Left renal pelvis (tissue), 4 donors: ENCODE data around the gene ALOX15B. TPM values are rescaled to one million over a fixed set of nuclear protein-coding genes. Genes with fewer than 3 reads are reported as not detected.
"Not testable (repeated sequence)": the region's sequence is repeated elsewhere in the genome, so short reads cannot be mapped to it uniquely, and the experiment has no call there.

Experiments used
- DNase-seq, 4 donors: peaks; one replicate each; pipeline ENCODE4 v3.0.0-alpha.2; 2013; ENCODE audit warnings: low read depth in 4 of 4, low spot score in 3 of 4
- polyA plus RNA-seq, 4 donors: library from polyadenylated mRNA; unstranded; fragments of 120-200 nt; gene quantifications; one replicate each; pipeline ENCODE4 v1.2.1, GENCODE V29; 2013; ENCODE audit not compliant: insufficient read length in 4 of 4

The ALOX15B gene
- polyA plus RNA-seq, 4 donors, result 0.72 to 1.8 (median 0.95) TPM; not detected in 1

DNA sequence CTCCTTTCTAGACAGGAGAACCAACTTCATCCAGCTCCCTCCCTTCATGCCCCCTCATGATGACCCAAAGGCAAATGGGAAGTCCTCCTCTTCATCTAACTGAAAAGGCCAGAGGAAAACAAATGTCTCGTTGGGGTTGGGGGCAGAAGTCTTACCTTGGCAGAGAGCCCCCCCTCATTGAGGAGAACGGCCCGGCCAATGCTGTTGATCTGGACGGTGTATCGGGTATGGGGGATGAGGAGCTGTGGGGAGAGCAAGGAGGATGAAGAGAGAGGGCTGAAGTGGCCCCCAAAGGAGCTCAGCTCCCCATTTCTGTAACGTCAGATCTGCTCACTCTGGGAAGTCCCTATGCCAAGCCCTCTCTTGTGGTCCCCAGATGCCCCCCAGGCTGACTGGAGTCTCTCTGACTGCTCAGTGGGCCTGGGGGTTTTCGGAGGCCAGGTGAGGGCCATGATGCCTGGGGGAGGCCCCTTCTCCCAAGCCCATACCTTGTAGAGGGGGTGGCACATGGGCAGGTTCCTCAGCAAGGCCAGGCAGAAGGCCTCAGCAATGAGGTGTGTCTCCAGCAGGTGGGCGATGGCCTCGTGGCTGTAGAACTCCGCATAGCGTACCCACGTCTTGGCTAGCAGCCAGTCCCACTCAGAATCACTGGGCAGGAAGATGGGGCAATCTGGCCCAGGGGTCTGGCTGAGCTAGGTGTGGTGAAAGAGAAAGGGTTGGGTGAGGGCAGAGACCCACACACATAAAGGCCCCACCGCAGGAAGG is 37.8 kb downstream of the ALOX15B start:
- no peak for DNase-seq

DNA sequence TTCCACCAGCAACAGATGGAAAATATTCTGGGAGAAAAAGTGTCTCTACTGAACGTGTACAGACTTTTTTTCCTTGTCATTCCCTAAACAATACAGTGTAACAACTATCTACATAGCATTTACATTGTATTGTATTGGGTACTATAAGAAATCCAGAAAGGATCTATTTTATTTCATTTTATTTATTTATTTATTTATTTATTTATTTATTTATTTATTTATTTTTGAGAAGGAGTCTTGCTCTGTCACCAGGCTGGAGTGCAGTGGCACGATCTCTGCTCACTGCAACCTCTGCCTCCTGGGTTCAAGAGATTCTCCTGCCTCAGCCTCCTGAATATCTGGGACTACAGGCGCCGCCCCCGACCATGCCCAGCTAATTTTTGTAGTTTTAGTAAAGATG is 39.1 kb downstream of the ALOX15B start:
- not testable (repeated sequence) for DNase-seq

DNA sequence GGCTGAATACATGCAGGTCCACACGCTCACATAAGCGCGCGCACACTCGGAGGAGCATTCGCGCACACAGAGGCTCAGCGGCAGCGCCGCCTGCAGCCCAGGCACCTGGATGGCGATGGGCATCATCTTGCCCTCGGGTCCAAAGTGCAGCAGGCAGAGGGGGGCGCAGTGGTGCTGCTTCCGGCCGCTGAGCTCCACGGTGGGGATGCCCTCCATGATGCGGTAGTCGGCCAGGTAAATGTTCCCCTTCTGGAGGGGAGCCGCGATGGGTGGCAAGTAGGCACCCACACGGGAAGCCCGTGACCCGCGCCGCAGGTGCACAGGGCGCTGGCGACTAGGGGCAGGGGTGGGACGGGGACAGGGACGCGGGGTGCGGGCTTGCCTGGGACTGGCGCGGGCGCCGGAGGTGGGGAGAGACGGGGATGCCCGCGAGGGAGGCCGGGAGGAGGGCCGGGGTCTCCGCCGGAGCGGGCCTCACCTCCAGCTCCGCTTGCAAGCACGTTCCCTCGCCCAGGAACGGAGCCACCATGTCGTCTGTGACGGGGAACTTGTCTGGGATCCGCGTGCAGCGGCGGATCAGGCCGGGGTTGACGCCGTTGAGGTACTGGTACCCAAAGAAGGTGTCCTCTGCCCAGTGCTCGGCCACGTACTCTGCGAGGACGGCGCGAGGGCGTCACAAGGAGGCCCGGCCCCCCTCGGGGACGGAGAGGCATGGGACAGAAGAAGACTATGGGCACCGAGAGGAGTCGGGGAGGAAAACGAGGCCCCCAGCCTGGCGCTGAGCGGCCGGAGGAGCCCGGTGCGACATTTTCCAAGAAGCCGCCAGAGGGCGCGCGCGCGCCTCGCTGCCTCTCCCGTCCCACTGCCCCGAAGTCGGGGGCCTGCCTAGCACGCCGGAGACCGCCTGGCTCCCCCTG is 40.7 kb downstream of the ALOX15B start:
- peak in 1 of 4 donors; percentile 51 for DNase-seq

DNA sequence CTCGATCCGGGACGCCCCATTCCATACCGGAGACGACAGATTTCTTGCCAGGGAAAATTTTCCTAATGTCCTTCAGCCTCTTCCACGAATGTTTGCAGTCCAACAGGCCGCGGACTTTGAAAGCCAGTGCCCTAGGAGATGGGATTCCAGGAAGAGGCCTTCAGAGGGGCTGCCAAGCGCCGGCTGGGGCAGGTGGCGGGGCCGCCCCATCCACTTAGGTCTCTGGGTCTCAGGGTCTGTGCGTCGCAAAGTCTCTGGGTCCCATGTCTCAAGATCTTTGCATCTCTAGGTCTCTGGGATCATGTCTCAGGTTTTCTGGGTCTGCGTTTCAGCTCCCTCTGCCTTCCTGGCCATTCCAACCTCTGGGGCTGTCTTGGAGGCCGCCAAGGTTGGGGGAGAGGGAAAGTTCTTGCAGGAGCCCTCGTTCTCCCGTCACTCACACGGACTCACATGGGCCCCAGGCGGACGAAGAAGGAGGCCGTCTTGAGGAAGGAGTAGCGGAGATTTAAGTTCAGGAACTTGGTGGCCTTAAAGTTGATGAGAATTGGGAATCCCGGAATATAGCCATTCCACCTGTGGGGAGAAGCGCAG is 41.4 kb downstream of the ALOX15B start:
- no peak for DNase-seq

GRCh38 chr17:8080799-8081219 is 42.0 kb downstream of the ALOX15B start:
- no peak for DNase-seq

GRCh38 chr17:8081876-8082275 is 43.0 kb downstream of the ALOX15B start:
- no peak for DNase-seq

DNA sequence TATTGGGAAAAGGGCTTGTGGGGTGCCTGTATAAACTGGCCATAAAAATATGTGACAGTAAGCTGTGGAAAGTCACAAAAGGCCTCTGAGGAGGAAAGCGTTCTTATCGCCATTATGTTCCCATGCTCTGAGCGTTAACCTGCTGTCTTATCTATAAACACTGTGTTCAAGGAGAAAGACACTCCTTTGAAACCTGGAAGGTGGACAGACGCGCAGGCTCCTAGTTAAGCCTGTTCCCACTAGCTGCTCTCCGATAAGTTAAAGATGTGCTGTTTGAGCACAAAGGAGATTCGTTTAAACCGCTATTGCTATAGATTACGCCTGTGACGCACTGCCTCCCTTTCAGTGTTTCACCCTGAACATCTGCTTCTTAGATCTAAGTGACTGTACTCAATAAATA is 43.4 kb downstream of the ALOX15B start:
- DNase-seq, result no peak

DNA sequence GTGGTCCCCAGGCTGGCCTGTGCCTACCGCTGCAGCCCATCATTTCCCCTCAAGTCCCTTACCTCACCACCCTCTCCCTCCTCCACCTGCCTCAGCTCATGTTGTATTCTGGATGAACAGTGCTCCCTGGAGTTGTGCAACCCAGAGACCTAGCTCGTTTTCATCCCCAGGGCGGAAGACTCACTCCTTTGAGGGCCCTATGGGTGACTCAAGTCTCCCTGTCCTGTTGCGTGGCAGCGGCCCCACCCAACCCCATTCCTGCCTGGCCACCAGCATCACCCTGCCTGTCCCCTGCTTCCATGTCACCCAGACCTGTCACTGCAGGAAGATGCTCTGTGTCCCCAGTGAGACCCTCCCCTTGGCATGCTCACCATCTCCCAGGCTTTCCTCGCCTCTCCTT is 45.4 kb downstream of the ALOX15B start:
- no peak for DNase-seq

- no peak for DNase-seq
Measured at GRCh38 chr17:8087075-8087951, 48.5 kb downstream of the ALOX15B start, which contains the start of gene ALOX12B. TSS of gene ALOX12B (minus strand) at chr17:8087716. CDS start at chr17:8087442, 274 bp downstream.

DNA sequence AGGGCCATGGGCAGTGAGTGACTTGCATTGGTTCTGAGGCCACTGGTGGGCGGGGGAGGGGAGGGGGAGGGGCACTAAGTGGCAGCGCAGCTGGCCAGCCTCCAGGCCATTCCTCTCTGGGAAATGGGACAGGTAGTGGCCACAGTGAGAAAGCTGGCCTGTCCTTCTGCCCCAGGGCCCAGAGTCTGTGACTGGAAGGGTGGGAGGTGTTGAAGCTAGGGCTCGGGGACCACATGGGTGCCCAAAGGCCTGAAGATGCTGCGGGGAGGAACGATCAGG is 49.0 kb downstream of the ALOX15B start:
- DNase-seq, result no peak

DNA sequence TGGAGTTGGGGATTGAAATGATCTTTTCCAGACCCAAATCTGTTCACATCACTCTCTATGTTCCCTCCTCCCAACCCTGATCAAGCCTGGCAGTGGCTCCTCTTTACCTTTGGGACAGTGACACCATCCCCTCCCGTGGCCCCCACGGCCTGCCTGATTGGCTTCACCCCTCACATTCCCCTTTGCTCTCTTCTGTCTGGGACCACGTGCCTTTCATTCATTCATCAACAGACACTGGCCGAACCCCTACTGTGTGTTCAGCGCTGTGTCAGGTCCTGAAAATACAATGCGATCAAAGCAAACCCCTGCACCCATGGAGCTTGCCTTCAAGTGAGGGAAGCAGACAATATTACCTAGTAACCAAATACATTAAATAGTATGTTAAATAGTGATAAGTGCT is 50.9 kb downstream of the ALOX15B start:
- no peak for DNase-seq

DNA sequence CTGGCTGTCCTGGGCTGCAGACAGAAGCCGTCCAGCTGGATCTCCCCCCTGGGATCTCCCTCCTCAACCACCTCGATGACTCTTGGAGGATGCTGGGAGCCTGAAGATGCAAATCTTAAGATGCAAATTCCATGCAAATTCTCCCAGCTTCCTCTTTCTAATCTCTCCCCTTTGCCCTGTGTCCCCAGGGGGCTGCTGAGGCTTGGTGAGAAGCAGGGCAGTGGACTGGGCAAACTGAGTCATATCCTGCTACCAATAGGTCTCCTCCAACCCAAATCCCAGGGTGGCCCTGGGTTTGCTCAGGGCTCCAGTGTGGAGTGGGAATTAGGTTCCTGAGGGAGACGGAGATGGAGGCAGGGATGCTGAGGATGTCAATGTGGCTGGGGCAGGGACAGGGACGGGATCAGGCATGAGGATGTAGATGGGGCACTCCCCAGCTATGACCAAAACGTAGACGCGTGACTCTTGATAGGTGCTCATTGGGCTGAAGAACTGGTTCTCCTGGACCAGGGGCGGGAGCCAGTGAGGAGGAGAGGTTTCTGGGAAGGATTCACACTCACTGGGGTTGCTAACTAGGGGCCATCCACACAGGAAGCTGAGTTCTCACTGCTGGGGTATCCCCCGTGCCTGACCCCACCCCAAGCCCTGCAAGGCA is 52.3 kb downstream of the ALOX15B start:
- DNase-seq, result no peak

GRCh38 chr17:8095361-8095760 is 56.5 kb downstream of the ALOX15B start:
- no peak for DNase-seq

GRCh38 chr17:8096541-8096940 is 57.7 kb downstream of the ALOX15B start:
- no peak for DNase-seq

Other genes starting within 250 kb of the ALOX15B start
- 10 to 100 TPM; 18.4 to 30.7 (median 23.3) TPM for gene KDM6B, start 204.8 kb upstream of the ALOX15B start, polyA plus RNA-seq
- gene TMEM88, start 184.0 kb upstream of the ALOX15B start, polyA plus RNA-seq, result 10 to 100 TPM; 13.4 to 26.9 (median 24.7) TPM
- gene NAA38, start 181.5 kb upstream of the ALOX15B start, polyA plus RNA-seq, result 100 to 1,000 TPM in 1 of 4 donors, 10 to 100 TPM in 3; 60.5 to 133 (median 65.9) TPM
- 10 to 100 TPM; 10.6 to 28.9 (median 24.4) TPM for gene CYB5D1, start 181.1 kb upstream of the ALOX15B start, polyA plus RNA-seq
- gene CHD3, start 150.3 kb upstream of the ALOX15B start, polyA plus RNA-seq, result 100 to 1,000 TPM; 146 to 213 (median 186) TPM
- gene RNF227, start 122.8 kb upstream of the ALOX15B start, polyA plus RNA-seq, result 1 to 10 TPM; 3.9 to 6.4 (median 4.9) TPM
- 10 to 100 TPM in 3 of 4 donors, 1 to 10 TPM in 1; 9.6 to 28.0 (median 15.3) TPM for gene KCNAB3, start 109.2 kb upstream of the ALOX15B start, polyA plus RNA-seq
- 100 to 1,000 TPM in 3 of 4 donors, 10 to 100 TPM in 1; 90.8 to 137 (median 132) TPM for gene TRAPPC1, start 107.1 kb upstream of the ALOX15B start, polyA plus RNA-seq
- gene CNTROB, start 106.9 kb upstream of the ALOX15B start, polyA plus RNA-seq, result 10 to 100 TPM; 44.2 to 67.3 (median 54.4) TPM
- gene GUCY2D, start 36.4 kb upstream of the ALOX15B start, polyA plus RNA-seq, result under 1 TPM in 3 of 4 donors, not detected in 1; 0.10 to 0.34 (median 0.18) TPM
- gene ALOX12B, start 48.7 kb downstream of the ALOX15B start, polyA plus RNA-seq, result 1 to 10 TPM in 1 of 4 donors, under 1 TPM in 2, not detected in 1; 0.54 to 1.1 (median 0.72) TPM
- under 1 TPM in 1 of 4 donors, not detected in 3; 0.24 TPM for gene ALOXE3, start 79.5 kb downstream of the ALOX15B start, polyA plus RNA-seq
- gene HES7, start 85.0 kb downstream of the ALOX15B start, polyA plus RNA-seq, result under 1 TPM in 1 of 4 donors, not detected in 3; 0.10 TPM
- gene PER1, start 113.3 kb downstream of the ALOX15B start, polyA plus RNA-seq, result 10 to 100 TPM; 19.6 to 94.0 (median 29.7) TPM
- gene VAMP2, start 123.9 kb downstream of the ALOX15B start, polyA plus RNA-seq, result 100 to 1,000 TPM; 108 to 140 (median 118) TPM
- gene TMEM107, start 137.3 kb downstream of the ALOX15B start, polyA plus RNA-seq, result 10 to 100 TPM; 13.6 to 25.0 (median 24.3) TPM
- 1 to 10 TPM; 3.0 to 5.0 (median 3.6) TPM for gene BORCS6, start 151.1 kb downstream of the ALOX15B start, polyA plus RNA-seq
- gene AURKB, start 171.5 kb downstream of the ALOX15B start, polyA plus RNA-seq, result 10 to 100 TPM; 25.7 to 35.6 (median 31.6) TPM
- gene CTC1, start 209.0 kb downstream of the ALOX15B start, polyA plus RNA-seq, result 10 to 100 TPM; 20.9 to 44.8 (median 30.1) TPM
- gene PFAS, start 210.2 kb downstream of the ALOX15B start, polyA plus RNA-seq, result 10 to 100 TPM; 29.2 to 45.8 (median 41.8) TPM
- gene RANGRF, start 249.6 kb downstream of the ALOX15B start, polyA plus RNA-seq, result 10 to 100 TPM; 25.0 to 30.9 (median 26.7) TPM